Mucosa of stomach (tissue), 1 donor: ENCODE measurements around the gene SUSD3.
A peak's percentile ranks its signal among the peaks of the same experiment; 100 is the strongest.
"Not testable (repeated sequence)": the region's sequence is repeated elsewhere in the genome, so short reads cannot be mapped to it uniquely, and the experiment has no call there.

Source experiments
- H3K27me3 ChIP-seq: one replicate; pipeline ENCODE4 v1.7.0; 2013; ENCODE audit warnings: mild to moderate bottlenecking, low read length; ENCODE audit not compliant: control insufficient read depth, insufficient read depth
- H3K36me3 ChIP-seq: one replicate; pipeline ENCODE4 v1.7.0; 2013; ENCODE audit warnings: low read length; ENCODE audit not compliant: control insufficient read depth, insufficient read depth
- H3K4me1 ChIP-seq: one replicate; pipeline ENCODE4 v1.7.0; 2013; ENCODE audit warnings: mild to moderate bottlenecking, low read length; ENCODE audit not compliant: control insufficient read depth, insufficient read depth
- H3K4me3 ChIP-seq: one replicate; pipeline ENCODE4 v1.7.0; 2013; ENCODE audit warnings: low read length
- H3K9ac ChIP-seq: one replicate; pipeline ENCODE4 v1.7.0; 2013; ENCODE audit warnings: mild to moderate bottlenecking, low read length, moderate library complexity
- H3K9me3 ChIP-seq: one replicate; pipeline ENCODE4 v1.7.0; 2013; ENCODE audit warnings: mild to moderate bottlenecking, low read length, moderate library complexity; ENCODE audit not compliant: control insufficient read depth
- donor health status: Pancreatic carcinoma.

SUSD3 gene

DNA sequence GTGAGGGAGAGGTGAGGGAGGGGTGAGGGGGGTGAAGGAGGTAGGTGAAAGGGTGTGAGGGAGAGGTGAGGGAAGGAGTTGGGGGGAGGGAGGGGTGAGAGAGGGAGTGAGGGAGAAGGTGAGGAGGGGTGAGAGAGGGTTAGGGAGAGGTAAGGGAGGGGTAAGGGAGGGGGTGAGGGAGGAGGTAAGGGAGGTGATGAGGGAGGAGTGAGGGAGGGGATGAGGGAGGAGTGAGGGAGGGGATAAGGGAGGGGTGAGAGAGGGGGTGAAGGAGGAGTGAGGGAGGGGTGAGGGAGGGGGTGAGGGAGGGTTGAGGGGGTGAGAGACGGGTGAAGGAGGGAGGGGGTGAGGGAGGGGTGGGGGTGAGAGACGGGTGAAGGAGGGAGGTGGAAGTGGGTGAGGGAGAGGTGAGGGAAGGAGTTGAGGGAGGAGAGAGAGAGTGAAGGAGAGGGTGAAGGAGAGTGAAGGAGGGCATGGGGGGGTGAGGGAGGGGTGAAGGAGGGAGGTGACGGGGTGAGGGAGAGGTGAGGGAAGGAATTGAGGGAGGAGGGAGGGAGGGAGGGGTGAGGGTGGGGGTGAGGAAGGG, 57.1 kb downstream of the SUSD3 start:
- H3K9me3 ChIP-seq: no peaks in the 10 kb centered on the region
- H3K4me1 ChIP-seq: peaks cover 26% of the 10 kb centered on the region
- no peak overlapping the region for H3K9ac ChIP-seq
- H3K36me3 ChIP-seq: no peaks in the 10 kb centered on the region
- H3K4me3 ChIP-seq: no peak overlapping the region
- no peaks in the 10 kb centered on the region for H3K27me3 ChIP-seq

DNA sequence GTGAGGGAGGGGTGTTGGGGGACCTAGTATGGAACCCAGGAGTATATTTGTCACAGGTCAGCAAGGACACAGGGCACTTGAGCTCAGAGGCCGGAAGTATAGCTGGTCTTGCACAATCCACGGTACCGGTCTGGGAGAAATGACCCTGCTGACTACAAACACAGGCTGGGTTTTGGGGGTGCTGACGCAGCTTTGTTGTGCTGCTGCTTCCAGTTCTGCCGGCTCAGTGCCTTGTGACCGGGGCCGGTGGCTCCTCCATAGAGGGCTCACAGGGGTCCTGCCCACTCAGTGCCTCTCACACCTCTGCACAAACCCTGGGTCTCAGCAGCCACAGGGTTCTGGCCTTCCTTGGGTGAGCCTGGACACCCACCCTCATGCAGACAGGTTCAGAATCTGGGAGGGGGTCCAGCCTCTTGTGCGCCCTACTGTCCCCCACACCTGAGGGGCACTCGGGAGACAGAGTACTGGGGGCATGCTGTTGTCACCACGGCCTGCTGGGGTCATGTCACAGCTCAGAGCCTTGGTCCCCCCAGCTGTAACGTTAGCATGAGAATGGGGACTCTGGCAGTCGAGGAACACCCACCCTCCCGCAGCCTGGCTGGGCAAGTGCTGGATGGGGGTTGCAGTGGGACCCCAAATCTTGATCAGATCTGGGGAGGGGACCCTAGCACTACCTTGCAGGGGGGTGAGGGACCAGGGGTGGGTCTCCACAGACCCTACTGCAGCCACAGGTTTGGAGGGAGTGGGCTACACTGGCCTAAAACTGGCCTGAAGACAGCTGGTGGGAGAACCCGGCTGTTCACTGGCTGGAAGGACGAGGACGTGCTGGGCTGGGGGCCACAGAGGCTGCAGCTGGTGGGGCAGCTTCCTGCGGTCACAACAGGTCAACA, 57.8 kb downstream of the SUSD3 start:
- H3K27me3 ChIP-seq: no peaks in the 10 kb centered on the region
- H3K9ac ChIP-seq: no peak overlapping the region
- no peaks in the 10 kb centered on the region for H3K9me3 ChIP-seq
- H3K36me3 ChIP-seq: no peaks in the 10 kb centered on the region
- H3K4me3 ChIP-seq: no peak overlapping the region
- H3K4me1 ChIP-seq: peaks cover 27% of the 10 kb centered on the region

DNA sequence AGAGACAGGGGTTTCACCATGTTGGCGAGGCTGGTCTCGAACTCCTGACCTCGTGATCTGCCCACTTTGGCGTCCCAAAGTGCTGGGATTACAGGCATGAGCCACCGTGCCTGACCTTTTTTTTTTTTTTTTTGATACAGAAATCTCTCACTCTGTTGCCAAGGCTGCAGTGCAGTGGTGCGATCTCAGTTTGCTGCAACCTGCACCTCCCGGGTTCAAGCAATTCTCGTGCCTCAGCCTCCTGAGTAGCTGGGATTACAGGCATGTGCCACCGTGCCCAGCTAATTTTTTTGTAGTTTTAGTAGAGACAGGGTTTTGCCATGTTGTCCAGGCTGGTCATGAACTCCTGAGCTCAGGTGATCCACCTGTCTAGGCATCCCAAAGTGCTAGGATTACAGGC, 59.0 kb downstream of the SUSD3 start:
- peaks cover 27% of the 10 kb centered on the region for H3K4me1 ChIP-seq
- H3K4me3 ChIP-seq, H3K36me3 ChIP-seq, H3K9me3 ChIP-seq, H3K9ac ChIP-seq, H3K27me3 ChIP-seq: not testable (repeated sequence)

DNA sequence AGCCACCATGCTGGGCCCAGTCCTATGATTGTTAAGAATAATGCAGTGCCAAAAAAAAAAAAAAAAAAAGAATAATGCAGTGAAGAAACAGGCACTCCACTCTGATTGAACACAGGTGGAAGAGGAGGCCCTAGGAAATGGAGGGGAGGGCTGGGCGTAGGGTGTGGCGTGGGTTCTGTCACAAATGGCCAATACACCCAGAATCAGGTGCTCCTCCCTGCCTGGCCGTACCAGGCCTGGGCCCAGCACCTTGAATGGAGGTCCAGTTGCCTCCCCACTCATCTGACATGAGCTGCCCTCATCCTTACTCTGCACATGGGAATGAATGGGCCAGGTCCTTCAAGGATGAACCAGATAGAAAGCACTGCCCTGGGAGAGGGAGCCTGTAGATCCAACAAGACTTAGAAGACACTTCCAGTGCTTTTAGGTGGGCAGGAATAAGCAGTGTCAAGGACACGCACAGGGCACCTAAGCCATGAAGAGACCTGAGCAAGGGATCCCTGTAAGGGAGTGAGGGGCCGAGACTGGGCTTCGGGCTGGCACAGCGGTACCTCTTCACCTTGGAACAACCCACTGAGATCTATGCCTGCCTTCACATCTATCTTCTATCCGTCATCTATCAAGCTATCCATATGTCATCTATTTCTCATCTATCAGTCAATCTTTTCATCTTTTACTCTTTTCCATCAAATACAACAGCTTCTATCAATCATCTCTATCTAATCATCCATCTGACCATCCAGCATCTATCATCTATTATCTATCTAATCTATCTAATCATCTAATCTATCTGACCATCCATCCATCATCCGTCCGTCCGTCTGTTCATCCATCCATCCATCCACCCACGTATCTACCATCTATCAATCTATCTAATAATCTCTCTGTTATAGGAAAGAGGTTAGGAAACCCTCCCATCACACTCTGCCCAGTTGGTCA, 59.7 kb downstream of the SUSD3 start:
- Histone ChIP-seq H3K27me3 (no peaks in the 10 kb centered on the region), H3K4me1 (peaks cover 27% of the 10 kb centered on the region), H3K4me3 (no peak overlapping the region), H3K9ac (no peak overlapping the region), H3K9me3 (no peaks in the 10 kb centered on the region), H3K36me3 (no peaks in the 10 kb centered on the region)

DNA sequence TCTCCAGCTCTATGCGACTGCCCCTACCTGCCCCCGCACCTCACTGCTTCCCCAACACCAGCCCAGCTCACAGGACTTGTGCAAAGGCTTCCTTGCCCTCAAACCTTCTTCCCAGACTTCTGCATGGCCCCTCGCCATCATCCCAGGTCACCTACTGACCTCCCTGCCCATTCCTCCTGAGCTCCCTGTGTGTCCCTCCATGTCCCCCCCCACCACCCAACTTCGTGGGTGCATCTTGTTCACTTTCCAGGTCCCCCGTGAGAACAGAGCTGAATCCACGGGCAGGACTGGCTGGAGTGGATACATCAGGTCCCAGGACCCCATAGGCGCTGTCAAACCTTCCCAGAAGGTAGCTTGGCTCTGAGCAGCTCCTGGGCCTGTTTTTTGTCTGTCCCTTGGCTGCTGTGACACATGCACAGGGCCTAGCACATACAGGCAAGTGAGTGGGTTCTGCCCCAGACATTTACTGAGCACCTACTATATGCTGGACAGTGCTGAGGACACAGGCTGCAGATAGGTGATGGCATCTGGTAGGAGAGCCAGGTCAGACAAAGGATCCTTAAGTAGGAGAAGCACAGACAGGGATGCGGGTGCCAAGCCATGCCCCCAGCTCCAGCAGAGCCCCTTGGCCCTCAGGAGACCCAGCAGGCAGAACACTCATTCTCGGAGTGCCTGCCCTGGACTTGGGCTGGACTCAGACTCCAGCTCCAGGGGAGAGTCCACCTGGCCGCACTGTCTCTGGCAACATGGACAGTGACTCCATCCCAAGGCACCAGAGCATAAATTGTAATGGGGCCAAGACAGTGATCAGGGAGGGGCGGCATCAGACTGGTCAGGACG, 60.6 kb downstream of the SUSD3 start:
- H3K4me1 ChIP-seq: peaks cover 27% of the 10 kb centered on the region
- H3K4me3 ChIP-seq: no peak overlapping the region
- peak overlapping the region; percentile 31 for H3K9ac ChIP-seq

DNA sequence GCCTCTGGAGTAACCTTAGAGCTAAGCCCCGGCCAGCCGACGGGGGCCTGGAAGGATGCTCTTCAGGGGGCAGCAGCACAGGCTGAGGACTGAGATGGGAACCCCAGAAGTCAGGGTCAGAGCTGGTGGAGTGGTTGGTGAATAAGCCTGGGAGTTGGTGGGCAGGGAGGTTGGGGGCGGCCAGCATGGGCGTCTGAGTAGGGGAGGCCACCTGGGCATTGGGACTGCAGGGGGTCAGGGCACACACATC, 61.1 kb downstream of the SUSD3 start:
- no peak overlapping the region for H3K4me3 ChIP-seq
- peak overlapping the region; percentile 31 for H3K9ac ChIP-seq
- no peaks in the 10 kb centered on the region for H3K9me3 ChIP-seq
- H3K4me1 ChIP-seq: peaks cover 25% of the 10 kb centered on the region
- no peaks in the 10 kb centered on the region for H3K27me3 ChIP-seq
- no peaks in the 10 kb centered on the region for H3K36me3 ChIP-seq

More for the DNA sequence above, 60.6 kb downstream of the SUSD3 start:
- H3K36me3 ChIP-seq: no peaks in the 10 kb centered on the region
- no peaks in the 10 kb centered on the region for H3K9me3 ChIP-seq
- H3K27me3 ChIP-seq: no peaks in the 10 kb centered on the region

DNA sequence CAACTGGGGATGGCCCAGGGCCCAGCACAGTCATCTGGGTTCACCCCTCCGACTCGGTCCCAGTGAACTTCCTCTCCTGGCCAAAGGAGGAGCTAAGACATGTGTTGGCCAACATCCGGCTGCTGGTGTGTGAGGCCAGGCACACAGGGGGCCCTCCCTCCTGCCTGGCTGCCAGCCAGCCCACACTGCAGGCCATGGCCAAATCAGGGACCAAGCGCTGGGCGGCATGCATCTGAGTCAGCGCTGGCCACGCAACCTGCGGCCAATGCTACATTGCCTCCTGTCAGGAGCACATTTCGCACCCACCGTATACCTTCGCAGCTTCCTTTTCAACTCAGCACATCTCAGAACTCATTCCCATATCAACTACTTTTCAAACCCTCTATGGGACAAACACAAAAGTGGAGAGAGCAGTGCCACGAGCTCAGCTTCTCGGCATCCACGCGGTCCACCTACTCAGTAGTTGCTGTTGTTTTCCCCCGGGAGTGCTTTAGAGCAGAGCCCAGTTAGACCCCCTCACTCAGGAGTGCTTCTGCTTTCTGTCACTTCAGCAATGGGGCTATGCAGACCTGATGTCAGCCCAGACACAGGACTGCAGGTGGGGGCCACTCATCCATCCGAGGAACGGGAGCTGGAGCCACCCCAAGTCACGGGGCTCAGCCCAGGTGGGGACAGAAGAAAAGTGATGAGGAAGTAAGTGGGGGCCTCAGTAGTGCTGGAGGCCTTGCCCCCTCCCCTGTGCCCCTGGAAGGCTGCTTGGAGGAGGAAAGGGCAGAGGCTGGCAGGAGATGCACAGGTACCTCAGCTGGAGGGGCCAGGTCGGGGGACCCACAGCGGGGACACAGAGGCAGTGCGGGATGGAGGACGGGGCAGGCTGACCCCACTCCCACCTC, 61.7 kb downstream of the SUSD3 start:
- Histone ChIP-seq H3K9ac (peak overlapping the region; percentile 31), H3K4me3 (no peak overlapping the region), H3K4me1 (peaks cover 22% of the 10 kb centered on the region), H3K36me3 (no peaks in the 10 kb centered on the region), H3K27me3 (no peaks in the 10 kb centered on the region), H3K9me3 (no peaks in the 10 kb centered on the region)

DNA sequence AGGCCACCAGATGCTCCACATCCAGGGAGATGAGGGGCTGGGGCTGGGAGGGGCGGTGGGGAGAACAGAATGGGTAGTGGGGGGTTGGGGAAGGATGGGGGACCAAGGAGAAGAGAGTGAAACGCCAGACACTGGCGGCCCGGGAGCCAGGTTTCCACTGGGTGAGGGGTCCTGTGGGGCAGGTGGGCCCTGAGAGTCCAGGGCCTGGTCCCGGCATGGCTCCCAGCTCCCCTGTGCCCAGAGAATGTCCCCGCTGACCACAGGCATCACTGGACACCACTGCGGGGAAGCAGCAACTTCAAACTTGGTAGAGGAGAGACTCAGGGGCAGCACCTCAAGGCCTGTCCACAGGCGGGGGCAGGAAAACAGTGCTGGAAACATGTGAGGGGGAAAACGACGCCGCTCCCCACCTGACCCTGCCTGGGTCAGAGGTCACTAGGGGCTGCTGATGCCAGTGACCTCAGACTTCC, 62.4 kb downstream of the SUSD3 start:
- no peak overlapping the region for H3K4me3 ChIP-seq

DNA sequence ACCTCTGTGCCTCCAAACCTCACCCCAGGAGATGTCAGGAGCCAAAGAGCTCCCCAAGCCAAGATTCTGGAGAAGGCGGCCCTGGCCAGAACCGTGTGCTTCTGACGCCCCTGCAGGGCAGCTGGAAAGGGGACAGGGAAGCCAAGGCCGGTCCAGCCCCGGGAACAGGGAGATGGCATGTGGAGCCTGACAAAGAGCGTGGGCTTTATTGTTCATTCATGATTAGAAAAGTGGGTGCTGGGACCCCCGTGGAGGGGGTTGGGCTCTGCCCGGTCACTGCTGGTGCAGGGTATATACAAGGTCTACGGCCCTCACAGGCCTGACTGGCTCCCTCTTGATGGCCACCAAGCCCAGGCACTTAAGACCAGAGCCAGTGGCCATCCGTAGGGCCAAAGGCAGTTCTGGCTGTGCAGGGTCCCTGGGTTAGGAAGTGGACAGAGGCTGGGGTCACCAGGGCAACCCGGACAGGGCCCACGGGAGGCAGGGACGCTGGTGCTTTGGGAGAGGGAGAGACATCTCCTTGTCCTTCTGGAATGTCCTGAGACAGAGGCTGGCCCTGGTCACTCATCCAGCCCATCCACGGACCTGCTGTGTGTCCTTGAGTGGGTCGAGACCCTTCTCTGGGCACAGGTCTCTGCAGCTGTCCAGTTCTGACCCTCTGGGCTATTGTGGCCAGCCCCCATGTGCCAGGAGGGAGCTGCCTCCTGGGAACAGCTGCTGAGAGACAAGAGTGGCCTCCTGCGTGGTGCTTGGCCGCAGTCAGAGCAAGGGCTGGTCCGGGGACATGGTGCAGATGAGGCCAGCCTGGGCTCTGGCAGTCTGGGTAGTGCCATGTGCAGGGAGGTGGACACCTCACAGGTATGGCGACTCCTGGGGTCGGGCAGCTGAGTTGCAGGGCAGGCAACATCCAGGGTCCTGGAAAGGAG, 63.1 kb downstream of the SUSD3 start:
- Histone ChIP-seq H3K9ac (no peak overlapping the region), H3K27me3 (no peaks in the 10 kb centered on the region), H3K4me3 (no peak overlapping the region), H3K9me3 (no peaks in the 10 kb centered on the region), H3K36me3 (no peaks in the 10 kb centered on the region), H3K4me1 (peaks cover 15% of the 10 kb centered on the region)

More for the DNA sequence above, 62.4 kb downstream of the SUSD3 start:
- H3K27me3 ChIP-seq: no peaks in the 10 kb centered on the region
- no peaks in the 10 kb centered on the region for H3K9me3 ChIP-seq
- H3K9ac ChIP-seq: no peak overlapping the region
- no peaks in the 10 kb centered on the region for H3K36me3 ChIP-seq
- peaks cover 22% of the 10 kb centered on the region for H3K4me1 ChIP-seq

DNA sequence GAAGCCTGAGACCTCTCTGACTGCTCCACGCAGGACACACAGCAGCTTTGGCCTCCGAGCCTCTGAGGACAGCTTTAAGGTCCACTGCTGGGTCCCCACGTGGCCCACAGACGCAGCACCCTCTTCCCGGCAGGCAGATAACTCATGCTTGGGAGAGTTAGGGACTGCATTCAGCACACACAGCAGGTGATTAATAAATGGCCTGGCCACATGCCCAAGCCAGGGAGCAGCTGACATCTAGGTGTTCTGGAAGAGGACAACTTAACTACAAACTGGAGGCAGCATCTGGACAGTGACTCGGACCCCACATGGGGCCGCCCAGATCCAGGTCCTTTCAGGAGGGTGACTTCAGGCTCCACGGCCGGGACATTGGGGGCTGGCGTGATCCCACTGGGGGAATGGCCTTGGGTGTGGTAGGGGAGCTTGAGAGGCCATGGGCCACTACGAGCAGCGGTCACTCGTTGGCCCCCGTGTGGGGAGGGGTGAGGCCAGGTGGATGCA, 64.3 kb downstream of the SUSD3 start:
- Histone ChIP-seq H3K36me3 (no peaks in the 10 kb centered on the region), H3K4me3 (no peak overlapping the region), H3K9ac (no peak overlapping the region), H3K27me3 (no peaks in the 10 kb centered on the region), H3K9me3 (no peaks in the 10 kb centered on the region), H3K4me1 (peaks cover 19% of the 10 kb centered on the region)
